HG02678 (cell line): ENCODE measurements around the gene PXT1.
"Not testable (repeated sequence)": the region's sequence is repeated elsewhere in the genome, so short reads cannot be mapped to it uniquely, and the experiment has no call there.

Source experiments
- ATAC-seq: cut with Tn5 transposase; IDR thresholded peaks from one replicate; pipeline ENCODE4 v1.9.1; 2021; ENCODE audit warnings: mild to moderate bottlenecking, moderate library complexity; ENCODE audit not compliant: unreplicated experiment

PXT1 gene

DNA sequence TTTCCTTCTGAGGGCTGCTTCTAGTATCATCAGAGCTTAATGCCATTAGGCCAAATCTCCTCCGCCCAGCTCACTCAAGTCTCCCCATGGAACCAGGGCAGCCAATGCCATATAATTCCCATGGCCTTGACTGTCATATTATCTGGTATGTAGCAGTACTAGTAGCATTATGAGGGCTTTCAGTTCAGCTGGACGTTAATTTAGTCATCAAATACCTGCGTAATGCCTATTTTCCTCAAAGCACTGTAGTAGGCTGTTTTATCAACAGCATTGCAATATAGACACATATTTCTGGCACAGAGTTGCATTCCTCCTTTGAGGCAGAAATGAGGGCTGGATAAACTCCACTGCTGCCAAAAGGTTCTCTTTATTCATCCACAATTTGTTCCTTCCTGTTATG lies 1.8 kb upstream of the PXT1 start:
- no peak for ATAC-seq

DNA sequence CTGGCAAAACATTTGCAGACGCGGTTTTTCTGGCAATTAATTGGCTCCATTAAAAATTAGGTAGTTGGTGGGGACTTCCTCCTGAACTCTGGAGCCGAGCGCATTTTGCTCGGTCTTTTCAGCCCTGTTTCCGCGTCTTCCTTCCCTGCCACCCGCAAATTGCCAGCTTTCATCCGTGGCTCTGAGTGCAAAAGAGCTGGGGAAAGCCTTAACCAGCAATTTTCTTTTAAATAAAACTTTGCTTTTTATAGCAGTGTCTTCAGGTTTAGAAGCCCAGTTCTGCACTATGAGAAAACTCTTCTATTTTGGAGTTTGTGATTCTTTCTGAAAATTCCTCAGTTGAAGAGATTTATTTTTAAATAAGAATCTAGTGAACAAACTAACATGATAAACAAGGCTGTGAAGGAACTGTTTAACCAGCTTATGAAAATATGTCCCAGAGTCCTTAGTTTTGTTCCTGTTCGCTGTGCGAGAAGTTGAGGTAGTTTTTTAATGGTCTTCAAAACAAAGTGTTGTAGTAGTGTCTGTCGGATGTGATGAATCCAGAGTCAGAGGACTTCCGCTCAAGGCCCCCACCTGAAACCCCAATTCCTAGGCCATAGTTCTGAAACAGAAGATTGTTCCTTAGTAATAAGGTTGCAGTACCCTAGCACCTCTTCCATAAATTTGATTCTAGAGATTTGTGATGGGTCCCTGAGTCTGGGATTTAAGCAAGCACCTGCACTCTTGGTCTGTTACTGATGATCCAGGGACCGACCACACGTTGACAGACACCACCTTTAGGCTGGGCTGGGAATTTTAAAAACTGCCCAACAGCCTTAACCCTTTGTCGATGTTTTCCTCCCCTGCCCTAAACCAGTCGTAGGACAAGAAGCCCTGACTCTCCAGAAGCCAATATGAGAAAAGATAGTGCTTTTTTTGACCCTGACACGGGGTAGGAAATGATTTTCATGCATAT lies 1.1 kb upstream of the PXT1 start:
- ATAC-seq = no peak

DNA sequence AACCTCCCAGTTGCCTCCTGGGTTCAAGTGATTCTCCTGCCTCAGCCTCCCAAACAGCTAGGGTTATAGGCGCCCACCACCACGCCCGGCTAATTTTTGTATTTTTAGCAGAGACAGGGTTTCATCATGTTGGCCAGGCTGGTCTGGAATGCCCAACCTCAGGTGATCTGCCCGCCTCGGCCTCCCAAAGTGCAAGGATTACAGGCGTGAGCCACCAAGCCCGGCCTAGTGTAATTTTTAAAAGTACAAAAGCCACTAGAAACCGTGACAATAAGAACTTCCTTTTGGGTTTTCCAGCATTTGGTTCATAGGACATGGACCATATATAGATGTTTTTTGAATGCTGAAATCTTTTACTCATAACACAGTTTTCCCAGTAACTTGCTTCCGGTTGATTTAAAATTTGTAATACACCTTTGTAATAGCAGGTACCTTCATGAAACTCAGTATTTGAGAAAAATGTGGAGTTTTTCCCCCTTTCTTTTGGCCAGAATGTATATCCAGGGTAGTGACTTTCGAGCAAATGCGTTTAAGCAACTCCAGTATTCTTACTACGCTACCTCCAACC lies 467 bp downstream of the PXT1 start:
- ATAC-seq = no peak

- ATAC-seq = peak; percentile 58
Measured at GRCh38 chr6:36441307-36441894, 1.3 kb downstream of the PXT1 start.

GRCh38 chr6:36436466-36436865 lies 6.2 kb downstream of the PXT1 start:
- ATAC-seq = no peak

DNA sequence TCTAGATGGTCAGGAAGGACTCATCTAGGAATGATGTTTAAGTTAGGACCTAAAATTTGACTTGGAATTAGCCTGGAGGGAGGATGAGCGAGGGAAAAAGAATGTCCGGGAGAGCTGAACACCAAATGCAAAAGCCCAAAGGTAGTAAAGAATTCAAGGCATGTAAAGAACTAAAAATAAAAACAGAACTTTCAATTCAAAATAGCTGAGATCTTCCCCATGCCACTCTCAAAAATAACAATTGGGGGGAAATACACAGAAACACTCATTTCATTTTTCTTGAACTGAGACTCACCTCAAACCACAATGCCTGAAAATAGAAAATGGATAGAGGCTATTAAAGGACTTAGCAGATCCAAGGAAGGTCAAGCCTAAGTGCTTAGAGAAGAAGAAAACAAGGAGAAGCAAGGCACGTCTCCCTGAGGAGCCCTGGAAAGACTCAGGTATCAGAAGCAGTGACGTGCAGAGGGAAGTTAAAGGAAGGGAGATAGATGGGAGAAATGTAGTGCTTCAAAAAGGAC lies 10.4 kb downstream of the PXT1 start:
- ATAC-seq = no peak

DNA sequence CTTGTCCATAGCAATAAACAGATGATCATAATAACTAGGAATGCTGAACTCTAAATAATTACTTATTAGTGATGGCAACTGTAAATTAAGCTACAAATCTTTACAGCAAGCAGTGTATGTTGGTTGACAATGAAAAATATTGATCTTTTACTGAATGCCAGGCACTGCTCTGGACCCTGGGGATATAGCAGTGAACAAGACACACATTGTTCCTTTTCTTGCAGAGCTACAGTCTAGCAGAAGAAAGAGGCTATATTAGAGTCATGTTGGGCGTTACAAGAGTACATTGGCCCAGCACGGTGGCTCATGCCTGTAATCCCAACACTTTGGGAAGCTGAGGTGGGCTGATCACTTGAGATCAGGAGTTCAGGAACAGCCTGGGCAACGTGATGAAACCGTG lies 11.5 kb downstream of the PXT1 start:
- no peak for ATAC-seq

- ATAC-seq = no peak
Measured at GRCh38 chr6:36430351-36430750, 12.3 kb downstream of the PXT1 start.

- no peak for ATAC-seq
Measured at GRCh38 chr6:36428911-36429310, 13.7 kb downstream of the PXT1 start.

GRCh38 chr6:36426622-36427021 lies 16.0 kb downstream of the PXT1 start:
- ATAC-seq = no peak

DNA sequence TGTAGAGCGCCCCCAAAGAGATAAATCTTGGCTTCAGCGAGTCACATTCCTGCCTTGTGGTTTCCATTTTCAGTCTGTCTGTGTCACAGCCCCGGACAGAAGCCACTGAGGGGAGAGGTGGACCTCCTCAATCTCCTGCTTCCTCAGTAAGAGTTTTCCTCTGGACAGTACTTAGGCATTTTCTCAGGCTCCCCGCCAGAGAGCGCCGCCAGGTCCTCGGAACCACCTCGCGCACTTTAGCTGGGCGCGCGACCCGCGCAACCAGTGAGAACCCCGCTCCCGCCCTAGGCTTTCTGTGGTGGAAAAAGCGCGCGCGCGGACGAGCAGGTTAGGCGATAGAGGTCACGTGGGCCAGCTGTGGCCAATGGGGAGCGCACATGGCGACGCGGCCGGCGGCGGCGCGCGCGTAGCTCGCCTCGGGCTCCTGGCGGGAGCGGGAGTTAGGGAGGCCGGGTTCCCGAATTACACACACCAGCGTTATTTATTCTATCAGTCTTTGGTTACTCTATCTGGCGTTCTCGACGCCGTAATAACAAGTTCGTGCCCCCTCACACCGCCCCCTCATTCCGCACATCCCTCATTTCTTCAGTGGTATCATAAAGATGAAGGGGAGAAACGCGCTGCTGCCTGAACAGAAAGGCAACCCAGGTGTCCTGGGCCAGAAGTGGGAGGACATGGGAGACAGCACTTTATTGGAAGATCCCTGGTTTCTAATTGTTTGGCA lies 19.4 kb downstream of the PXT1 start:
- ATAC-seq = peak; percentile 97

- ATAC-seq = no peak
Measured at GRCh38 chr6:36422714-36423100, 19.9 kb downstream of the PXT1 start.

DNA sequence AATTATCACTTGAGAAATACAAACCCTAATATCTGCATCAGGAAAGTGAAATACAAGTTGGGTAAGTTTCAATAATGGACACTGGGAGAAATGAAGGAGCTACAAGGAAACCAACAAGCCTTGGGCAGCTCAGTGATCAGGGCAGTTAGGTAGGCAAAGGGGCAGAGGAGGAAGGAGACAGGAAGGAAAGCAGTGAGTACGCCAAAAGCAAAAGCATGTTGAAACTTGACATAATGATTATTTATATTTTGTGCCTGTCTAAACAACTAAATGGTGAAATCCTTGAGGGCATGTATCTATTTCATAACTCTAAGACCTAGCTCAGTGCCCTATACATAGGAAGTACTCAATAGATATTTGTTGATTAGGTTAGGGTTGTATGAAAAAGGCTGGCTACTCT lies 23.3 kb downstream of the PXT1 start:
- no peak for ATAC-seq

DNA sequence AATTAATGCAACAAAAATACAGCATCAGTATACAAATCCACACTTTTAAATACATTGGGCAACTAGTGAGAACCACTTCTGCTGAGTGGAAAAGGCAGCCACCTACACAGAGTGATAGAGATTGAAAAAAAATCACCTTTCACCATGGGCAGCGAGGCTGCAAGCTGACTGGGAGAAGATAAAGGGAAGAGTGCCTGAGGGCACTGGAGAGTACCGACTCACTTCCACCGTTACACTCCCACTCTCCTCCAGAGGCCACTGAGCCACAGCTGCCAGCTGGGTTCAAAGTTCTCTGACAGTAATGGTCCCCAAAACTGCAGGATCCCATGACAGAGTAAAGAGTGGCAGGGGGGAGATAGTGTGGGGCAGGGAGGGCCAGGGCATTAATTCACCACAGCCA lies 24.1 kb downstream of the PXT1 start:
- ATAC-seq = no peak

GRCh38 chr6:36414481-36414880 lies 28.2 kb downstream of the PXT1 start:
- no peak for ATAC-seq

DNA sequence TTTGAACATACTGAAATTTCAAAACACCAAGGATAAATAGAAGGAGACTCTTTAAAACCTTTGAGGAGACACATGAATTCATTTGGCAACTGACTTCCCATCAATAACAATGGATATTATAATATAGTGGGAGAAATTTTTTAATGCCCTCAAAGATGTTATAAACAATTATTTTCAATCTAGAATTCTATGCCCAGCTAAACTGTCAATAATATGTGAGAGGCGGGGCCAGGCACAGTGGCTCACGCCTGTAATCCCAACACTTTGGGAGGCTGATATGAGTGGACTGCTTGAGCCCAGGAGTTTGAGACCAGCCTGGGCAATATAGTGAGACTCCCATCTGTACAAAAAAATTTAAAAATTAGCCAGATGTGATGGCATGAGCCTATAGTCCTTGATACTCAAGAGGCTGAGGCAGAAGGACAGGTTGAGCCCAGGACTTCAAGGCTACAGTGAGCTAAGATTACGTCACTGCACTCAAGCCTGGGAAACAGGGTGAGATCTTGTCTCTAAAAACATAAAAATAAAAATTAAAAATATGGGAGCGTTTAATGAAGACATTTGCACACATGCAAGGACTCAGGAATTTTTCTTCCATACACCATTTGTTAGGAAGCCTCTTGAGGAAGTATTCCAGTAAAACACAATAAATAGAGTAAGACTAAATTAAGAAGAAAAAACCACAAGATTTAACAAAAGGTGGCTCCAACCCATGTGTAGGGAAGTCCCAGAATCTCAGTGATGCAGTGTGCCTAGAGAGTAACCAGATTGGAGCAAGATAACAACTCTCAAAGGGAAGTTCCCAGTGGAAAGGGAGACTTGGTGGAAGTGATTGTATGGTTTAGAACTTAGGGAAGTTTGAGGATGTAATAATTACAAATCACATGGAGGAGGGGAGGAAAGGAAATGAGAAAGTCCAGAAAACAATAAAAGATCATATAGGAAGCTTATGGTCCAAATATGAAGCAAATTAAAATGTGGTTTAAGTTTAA lies 28.9 kb downstream of the PXT1 start:
- ATAC-seq = no peak

DNA sequence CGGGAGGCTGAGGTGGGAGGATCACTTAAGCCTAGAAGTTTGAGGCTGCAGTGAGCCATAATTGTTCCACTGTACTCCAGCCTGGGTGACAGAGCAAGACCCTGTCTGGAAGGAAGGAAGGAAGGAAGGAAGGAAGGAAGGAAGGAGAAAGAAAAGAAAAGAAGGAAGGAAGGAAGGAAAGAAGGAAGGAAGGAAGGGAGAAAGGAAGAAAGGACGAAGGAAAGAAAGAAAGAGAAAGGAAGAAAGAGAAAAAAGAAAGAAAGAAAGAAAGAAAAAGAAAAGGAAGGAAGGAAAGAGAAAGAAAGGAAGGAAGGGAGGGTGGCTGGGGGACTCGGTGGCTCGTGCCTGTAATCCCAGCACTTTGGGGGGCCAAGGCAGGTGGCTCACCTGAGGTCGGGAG lies 32.9 kb downstream of the PXT1 start:
- ATAC-seq = not testable (repeated sequence)

DNA sequence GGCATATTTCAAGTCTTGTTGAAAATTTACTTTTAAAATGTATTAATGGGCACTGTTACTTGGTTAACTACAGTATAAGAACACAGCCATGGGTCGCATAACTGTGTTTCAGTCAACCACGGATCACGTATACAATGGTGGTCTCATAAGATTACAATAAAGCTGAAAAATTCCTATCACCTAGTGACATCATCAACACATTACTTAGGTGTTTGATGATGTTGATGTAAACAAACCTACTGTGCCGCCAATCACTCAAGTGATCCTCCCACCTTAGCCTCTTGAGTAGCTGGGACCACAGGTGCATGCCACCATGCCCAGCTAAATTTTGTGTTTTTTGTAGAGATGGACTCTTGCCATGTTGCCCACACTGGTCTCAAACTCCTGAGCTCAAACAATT lies 38.5 kb downstream of the PXT1 start:
- ATAC-seq = no peak

GRCh38 chr6:36402481-36402880 lies 40.2 kb downstream of the PXT1 start:
- no peak for ATAC-seq

DNA sequence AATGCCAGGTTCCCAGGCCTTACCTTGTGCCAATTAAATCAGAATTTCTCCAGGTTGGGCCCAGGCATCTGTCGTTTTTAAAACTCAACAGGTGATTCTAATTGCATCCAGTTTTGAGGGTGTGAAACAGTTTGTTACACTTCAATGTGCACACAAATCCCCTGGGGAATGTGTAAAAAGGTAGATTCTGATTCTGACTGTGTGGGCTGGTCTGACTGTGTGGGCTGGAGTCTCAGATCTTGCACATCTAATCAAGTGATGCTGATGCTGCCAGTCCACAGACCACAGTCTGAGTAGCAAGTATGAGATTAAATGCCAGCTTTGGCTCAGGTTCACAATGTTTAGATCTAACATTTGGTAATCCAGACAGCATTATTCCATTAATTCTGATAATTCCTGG lies 42.7 kb downstream of the PXT1 start:
- ATAC-seq = no peak
